ENCODE measurements around the gene TUBB1.

Gene TUBB1

DNA sequence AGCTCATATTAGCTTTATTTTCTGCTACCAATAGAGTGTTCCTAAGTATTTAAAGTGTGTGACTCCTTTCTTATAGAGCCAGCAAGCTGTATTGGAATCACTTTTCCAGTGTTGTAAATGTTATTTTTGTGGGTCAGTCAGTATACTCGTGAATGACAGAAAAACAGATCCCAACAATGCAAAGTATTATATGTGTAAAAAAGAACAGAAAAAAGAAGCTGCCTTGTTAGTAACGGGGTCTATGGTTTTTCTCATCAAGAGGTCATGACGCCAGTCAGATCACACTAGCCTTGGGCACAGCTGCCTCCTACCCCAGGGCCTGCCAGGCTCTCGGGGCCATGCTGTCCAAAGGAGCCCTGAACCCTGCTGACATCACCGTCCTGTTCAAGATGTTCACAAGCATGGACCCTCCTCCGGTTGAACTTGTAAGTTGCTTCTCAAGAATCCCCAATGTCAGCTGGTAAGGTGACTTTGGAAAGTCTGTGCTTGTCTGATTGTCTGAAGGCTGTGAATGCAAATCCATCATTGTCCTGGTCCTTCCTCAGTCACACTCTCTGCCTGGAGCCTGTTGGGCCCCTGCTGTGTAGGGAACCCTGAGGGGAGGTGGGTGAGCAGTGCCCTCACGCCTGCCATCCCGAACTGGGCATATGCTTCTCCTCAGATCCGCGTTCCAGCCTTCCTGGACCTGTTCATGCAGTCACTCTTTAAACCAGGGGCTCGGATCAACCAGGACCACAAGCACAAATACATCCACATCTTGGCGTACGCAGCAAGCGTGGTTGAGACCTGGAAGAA is 28.4 kb upstream of the TUBB1 start:
- DNase-seq, result no peak

DNA sequence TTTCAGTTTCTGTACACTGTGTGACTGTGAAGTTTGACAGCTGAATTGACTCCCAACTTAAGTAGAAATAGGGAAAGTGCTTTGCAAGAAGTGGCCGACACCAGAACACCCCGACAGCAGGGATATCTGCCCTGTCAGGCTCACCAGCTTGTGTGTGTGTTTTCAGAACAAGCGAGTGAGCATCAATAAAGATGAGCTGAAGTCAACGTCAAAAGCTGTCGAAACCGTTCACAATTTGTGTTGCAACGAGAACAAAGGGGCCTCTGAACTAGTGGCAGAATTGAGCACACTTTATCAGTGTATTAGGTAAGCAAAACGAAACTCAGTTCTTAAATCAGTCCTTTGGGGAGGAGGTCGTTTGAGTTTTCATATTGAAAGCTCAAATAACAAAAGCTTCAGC is 27.5 kb upstream of the TUBB1 start:
- no peak for DNase-seq

DNA sequence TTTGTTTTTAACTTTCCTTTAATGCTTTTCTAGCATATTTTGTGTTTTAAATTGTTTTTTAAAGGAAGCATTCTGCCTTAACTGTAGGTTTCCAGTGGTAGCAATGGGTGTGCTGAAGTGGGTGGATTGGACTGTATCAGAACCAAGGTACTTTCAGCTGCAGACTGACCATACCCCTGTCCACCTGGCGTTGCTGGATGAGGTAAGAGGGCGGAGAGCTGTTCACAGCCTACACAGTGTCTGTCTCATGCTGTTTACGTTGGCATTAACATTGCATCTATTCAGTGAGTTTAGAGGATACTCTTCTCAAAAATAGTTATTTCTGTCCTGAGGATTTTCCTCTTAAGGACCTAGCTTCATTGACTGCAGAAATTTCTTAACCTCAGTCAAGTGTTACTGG is 26.3 kb upstream of the TUBB1 start:
- no peak for DNase-seq

DNA sequence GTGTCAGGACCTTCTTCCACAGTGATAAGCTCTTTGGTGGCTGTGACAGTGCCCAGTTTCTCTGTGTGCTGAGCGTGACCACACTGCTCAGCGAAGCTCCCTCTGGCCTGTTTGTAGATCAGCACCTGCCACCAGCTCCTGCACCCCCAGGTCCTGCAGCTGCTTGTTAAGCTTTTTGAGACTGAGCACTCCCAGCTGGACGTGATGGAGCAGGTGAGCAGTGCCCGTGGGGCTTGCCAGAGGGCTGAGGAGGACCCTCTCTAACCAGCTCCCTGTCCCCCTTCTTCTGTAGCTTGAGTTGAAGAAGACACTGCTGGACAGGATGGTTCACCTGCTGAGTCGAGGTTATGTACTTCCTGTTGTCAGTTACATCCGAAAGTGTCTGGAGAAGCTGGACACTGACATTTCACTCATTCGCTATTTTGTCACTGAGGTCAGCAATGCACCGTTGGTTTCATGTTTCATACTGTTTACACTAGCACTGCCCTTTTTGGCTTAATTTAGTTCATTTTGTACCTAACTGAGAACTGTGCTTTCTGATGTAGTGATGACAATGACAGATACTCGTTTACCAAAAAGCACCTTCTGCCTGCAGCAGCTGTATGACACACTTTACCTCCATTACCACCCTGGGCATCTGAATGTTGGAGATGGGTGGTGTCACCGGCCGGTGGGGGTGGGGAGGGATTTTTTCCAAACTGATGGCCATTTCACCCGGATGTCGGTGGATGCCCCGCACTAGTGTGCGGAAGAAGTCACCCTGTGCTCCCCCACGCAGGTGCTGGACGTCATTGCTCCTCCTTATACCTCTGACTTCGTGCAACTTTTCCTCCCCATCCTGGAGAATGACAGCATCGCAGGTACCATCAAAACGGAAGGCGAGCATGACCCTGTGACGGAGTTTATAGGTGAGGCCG is 25.6 kb upstream of the TUBB1 start:
- DNase-seq, result no peak

DNA sequence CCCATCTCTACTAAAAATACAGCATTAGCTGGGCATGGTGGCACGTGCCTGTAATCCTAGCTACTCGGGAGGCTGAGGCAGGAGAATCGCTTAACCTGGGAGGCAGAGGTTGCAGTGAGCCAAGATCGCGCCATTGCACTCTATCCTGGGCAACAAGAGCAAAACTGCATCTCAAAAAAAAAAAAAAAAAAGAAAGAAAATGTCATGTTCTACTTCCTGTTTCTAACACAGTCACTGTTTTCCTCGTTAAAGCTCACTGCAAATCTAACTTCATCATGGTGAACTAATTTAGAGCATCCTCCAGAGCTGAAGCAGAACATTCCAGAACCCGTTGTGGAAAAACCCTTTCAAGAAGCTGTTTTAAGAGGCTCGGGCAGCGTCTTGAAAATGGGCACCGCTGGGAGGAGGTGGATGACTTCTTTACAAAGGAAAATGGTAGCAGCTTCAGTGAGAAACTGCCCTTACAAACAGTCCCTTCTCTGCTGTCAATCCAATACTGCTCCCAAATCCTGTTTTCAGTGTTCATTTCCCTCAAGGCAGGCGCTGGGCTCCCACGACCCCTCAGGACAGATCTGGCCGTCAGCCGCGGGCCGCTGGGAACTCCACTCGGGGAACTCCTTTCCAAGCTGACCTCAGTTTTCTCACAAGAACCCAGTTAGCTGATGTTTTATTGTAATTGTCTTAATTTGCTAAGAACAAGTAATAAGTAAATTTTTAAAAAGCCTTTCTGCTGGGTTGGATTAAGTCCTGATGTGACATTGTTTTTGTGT is 24.7 kb upstream of the TUBB1 start:
- DNase-seq, result no peak

DNA sequence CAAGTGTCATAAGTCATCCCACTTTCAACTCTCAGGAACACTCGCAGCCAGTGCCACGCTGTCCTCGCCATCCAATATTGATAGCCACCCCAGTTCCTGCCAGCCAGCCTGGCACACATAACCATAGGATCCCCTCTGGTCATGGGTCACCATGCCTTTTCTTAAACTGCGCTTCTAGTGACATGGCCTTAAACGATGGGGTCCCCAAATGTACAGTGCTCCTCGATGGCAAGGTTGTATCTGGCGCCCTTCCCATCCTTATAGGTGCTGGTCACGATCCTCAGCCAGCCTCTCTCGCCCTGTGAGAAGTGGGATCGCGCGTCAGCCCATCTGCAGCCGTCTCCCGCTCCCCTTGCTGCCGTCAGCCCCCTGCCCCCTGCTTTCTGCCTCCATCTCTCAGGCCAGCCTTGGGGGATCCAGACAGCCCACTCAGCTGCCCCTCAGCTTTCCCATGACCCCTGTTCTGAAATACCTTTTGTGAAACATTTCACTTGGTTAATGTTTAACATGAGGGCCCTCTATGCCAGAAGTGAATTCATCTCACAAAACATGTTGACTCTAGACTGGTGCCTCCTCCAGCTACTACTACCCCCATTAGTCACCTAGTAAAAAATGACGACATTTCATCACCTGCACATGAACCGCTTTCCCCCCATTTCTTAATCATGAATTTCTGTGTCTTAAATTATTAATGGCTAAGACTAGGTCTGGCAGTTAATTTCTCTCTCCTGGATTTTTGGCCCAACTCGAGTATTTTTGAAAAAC is 23.6 kb upstream of the TUBB1 start:
- no peak for DNase-seq

DNA sequence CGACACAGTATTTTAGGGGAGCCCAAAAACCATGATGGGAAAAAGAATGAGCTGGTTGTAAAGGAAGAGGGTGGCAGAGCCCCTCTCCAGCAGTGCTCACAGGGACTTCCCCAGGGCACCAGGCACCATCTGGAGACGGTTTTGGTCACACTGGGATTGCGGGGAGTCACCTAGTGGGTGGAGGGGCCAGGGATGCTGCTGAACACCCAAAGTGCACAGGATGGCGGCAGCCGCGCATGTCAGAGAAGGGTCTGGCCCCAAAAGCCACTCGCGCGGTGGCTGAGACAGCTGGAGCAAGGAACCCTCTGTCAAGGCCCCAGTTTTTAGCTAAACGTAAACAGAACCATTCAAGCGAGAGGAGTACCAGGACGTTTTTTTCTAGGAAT is 23.0 kb upstream of the TUBB1 start:
- no peak for DNase-seq

DNA sequence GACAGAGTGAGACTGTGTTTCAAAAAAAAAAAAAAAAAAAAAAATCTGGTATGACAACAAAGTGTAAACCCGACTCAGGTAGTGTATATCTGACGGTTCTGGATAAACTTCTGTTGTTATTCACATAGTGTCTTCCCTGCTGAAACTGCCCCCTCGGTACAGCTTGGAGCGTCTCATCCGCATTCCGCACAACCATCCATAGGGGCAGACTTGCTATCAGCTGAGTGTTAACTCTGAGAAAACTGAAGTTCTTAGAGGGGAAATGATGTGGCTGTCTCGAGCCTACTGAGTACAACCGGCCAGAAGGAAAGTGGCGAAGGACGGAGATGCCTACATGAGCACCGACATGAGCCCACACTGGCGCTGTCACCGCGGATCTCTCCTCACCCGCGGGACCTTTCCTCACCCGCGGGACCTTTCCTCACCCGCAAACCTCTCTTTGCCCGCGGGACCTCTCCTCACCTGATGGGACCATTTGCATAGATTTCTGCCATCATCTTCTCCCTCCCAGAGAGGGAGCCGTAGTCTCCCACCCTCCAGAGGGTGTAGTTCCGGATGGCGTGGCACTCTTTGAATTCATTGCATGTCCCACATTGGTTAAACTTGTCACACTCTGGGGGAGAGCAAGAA is 22.0 kb upstream of the TUBB1 start:
- no peak for DNase-seq

DNA sequence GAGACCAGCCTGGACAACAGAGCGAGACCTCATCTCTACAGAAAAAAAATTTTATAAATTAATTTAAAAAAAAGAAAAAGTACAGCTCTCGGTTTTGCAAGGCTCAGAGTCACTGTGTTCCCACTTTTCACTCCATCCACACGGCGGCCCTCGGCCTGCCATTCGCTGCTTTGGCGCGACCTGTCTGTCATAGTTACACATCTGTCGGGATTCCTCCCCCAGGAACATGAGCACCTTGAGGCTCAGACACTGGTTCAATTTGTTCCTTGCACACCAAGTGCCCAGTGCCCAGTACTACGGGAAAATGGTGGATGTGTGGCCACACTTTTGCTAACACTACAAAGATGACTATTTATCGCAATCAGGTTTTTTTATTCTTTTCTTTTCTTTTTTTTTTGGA is 20.6 kb upstream of the TUBB1 start:
- peak; percentile 25 for DNase-seq

DNA sequence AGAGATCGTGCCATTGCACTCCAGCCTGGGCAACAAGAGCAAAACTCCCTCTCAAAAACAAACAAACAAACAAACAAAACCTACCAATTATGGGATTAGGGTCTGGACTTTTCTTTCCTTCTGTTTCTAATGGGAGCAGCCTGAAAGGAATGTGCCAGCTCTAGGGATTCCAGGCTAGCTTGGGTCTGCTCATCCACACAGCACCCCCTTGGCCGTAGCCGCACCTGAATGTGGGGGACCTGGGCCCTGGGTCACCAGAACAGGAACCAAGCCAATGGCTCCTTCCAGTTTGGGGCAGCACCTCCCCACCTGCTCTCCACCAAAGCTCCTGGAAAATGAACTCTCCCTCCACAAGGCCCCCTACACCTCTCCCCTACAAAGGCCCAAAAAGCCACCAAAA is 18.9 kb upstream of the TUBB1 start:
- DNase-seq, result no peak

DNA sequence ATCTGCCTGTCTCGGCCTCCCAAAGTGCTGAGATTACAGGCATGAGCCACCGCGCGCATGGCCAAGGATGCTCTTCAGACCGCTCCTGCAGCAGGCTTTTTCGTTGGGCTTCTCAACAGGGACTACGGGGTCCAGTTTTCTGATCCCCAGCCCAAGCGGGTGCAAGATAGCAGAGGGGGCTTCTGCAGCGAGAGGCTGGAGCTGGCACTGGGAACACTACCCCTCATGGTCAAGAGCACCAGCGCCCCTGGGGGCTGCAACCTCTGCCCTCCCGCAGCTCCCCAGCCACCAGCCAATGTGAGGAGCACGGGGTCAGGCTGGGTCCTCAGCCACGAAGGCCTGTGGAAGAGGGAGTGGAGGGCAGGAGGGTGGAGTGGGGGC is 18.2 kb upstream of the TUBB1 start:
- no peak for DNase-seq

DNA sequence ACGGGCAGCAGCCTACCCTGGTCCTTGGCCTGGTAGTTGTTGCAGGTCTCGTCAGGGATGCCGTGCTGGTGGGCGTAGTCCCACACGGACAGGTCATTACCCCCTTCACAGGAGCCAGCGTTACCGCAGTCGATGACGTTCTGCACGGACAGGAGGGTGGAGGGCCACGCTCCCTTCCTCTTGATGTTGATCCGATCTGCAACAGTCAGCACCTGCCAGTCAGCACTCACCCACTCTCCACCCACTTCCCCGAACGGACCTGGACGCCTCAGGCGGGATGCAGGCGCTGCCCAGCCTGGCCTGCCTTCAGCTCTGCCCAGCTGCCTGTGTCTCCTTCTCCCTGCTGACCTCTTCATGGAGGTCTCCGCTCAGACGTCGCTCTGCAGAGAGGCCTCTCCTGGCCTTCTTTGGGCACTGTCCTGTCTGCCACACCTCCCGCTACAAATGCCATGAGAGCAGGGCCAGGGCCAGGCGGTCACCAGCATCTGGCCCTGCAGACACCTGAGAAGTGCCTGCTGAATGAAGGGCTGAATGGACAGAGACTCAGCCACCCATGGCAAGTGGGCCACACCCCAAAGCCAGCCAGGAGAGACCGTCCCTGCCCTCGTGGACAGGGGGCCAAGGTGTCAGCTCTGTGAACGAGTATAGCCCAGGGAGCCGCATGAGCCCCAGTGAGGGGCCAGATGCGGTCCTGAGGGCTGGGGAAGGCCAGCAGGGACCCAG is 17.6 kb upstream of the TUBB1 start:
- no peak for DNase-seq

DNA sequence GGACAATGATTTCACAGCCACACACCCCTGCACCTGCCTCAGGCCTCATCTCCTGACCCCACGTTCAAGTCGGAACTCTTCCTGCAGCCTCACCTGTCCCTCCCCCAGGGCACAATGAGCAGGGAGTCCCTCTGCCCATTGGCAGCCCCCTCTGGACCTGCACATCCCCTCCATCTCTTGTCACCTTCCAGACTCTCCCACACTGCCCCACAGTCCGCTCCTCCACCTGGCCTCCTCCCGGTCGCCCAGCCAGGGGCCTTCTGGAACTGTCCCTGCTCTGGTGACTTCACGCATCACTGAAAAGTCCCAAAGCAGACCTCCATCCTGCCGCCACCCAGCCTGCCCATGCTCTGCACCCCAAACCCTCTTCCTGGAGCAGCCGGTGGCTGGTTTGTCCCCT is 16.8 kb upstream of the TUBB1 start:
- no peak for DNase-seq

DNA sequence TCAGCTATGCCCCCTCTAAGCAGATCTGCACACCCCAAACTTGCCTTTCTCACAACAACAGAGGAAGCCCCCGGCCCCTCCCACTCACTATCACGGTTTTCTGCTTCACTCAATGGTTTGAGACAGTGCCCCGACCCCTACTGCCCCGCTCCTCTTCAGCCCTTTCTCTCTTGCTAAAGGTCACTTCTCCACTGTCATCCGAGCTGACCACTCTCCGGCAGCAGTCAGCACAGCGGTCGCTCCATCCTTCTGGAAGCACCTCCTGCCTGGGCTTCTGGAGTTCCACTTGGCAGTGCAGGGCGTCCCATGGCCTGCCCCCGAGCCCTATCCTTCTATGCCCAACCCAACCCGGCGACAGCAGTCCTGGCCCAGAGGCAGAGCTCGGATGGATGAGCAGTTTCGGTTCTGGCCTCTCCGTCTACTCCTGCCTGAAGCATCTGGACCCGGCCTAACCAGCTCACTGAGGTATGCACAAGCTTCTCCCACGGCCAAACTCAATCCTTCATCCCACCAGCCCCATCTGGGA is 16.3 kb upstream of the TUBB1 start:
- DNase-seq, result no peak

DNA sequence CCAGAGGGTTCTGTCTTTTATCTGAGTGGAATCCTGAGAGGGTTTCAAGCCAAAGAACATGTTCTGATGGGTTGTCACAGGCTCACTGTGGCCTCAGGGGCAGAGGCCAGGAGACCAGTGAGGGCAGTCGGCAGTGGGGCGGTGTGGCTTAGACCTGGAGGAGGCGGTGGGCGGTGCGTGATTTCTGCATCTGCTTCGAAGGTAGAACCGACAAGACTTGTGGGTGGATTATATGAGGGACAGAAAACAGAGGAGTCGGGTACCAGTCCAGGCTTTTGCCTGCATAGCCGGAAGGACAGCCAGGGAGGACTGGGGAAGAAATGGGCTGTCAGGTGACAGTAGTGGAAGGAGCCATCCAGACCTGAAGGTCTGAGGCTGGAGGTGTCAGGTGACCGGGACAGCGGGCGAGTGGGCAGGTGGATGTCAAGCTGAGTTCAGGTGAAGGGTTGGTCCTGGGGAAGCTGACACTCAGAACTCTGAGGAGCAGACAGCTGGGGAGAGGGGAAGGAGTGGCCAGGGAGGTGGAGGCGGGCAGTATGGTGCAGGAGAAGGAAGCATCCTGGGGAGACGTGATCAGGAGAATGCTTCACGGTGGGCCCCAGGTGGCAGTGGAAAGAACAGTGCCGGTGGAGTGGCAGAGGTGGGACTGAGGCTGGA is 15.3 kb upstream of the TUBB1 start:
- no peak for DNase-seq

DNA sequence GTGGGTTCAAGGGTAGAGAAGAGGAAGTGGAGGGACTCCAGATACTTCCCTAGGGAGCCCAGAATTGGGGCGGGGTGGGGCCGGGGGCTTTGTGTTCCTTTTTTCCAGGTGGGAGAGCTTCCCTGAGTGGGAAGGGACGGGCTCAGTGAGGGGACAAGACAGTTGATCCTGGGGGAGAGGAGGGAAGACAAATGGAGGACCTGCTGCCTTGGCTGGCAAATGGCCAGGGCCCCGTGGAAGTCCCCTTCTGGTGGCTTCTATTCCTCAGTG is 14.8 kb upstream of the TUBB1 start:
- DNase-seq, result no peak

DNA sequence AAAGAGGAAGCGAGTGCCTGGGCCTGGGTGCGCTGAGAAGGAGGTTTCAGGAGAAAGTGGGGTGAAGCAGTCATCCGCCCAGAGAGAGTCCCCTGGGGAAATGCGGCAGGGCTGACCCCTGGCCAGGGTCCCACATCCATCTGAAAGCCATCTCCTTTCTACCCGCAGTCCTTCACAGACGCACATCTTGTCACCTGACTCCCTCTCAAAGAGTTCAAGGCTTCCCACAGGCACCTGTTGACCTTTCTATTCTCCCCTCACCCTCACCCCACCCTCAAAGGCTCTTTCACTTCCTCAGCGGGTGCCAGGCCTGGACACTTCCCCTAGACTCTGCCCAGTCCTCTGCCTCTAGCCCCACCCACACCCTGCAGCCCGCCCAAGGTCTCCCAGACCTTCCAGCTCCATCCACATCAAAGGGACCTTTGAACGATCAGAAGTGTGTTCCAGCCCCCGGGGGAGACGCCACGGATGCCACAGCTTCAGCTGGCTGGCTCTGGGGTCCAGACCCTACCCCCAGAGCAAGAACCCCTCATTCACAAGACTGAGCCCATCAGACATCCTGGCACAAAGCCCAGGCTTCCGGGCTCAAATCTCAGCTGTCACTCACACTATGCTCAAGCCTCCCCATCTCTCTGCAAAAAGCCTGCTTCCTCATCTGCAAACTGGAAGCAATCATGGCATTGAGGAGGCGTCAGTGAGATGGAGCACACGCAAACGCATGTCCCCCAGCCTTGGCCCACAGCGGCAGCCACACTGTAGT is 14.3 kb upstream of the TUBB1 start:
- DNase-seq, result no peak

DNA sequence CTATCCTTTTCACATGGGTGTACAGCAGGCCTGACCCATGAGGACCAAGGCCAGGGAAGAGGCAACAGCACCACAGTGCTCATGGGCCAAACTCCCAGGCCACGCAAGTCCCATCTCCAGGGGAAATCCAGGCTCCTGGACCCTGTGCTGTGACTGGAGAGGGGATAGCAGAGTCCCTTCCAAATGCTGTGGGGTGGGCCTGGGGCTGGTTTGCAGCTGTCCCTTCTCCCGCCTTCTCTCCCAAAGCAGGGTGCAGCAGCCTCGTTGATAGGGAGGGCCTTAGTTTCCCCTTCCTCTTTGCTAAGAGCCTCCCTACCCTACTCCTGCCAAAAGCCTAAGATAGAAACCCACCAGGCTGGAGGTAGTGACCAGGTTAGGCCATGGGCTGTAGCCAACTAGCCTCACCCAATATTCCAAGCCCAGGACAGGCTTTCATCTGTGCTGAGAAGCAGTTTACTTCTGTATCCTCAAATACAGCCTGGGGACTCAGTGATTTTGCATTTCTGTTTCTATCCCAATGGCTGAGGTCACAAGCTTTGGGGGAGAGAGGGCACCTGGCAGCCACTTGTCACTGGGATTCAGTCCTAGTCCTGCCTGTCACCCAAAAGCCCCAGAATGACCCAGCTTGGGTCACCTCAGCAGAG is 13.6 kb upstream of the TUBB1 start:
- no peak for DNase-seq

DNA sequence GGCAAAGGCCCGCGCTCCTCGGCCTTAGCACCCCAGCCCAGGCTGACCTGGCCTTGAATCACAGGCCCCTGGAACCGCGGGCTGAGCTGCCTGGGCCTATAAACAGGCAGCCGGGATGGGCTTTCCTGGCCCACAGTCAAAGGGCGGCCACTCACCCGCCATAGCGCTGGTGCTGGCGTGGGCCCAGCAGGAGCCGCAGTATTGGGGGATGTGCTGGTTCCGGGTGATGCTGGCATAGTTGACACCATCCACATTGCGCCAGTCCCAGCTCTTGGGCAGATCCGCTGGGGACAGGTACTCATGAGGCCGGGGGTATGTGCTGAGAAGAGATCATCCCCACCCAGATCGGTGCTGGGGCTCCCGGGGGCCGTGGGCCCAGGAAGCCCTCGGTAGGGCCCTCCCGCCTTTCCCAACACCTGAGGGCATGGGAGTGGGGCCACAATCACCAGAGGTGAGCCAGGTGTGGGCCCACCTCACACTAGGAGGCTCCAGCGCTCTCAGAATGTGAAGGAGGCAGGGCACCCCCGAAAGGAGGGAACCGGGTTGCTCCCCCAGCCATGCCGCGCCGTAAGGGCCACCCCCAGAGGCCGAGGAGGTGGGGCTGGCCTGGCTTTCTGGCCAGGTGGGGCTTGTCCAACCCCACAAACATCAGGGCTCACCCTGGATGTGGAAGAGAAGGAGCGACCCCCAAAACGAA is 12.9 kb upstream of the TUBB1 start:
- DNase-seq, result no peak

Data from NCI-H82 (cell line).